Inferior parietal cortex (tissue), 1 donor: Measurements from ENCODE around the gene ENTPD8.

Source experiments
- DNase-seq: peaks from one replicate; pipeline ENCODE4 v3.0.0-alpha.2; 2016; ENCODE audit errors: extremely low spot score

Gene ENTPD8

GRCh38 chr9:137447722-137448601, 6.8 kb upstream of the ENTPD8 start:
- no peak for DNase-seq

- DNase-seq, result no peak
These were observed 5.8 kb upstream of the ENTPD8 start for GRCh38 chr9:137446851-137447471.

- DNase-seq, result no peak
These were observed 4.8 kb upstream of the ENTPD8 start for GRCh38 chr9:137445930-137446431.

- peak; percentile 82 for DNase-seq
These were observed 4.2 kb upstream of the ENTPD8 start for GRCh38 chr9:137445275-137445807.

GRCh38 chr9:137444106-137444790, 3.1 kb upstream of the ENTPD8 start:
- no peak for DNase-seq

GRCh38 chr9:137441935-137442321, 771 bp upstream of the ENTPD8 start:
- DNase-seq, result no peak

- no peak for DNase-seq
These were observed 1.9 kb downstream of the ENTPD8 start for GRCh38 chr9:137439158-137439714.

GRCh38 chr9:137438591-137439157, 2.5 kb downstream of the ENTPD8 start:
- no peak for DNase-seq

- DNase-seq, result no peak
These were observed 3.2 kb downstream of the ENTPD8 start for GRCh38 chr9:137437691-137438590.

- DNase-seq, result no peak
These were observed 4.2 kb downstream of the ENTPD8 start for GRCh38 chr9:137436761-137437600.

- no peak for DNase-seq
These were observed 5.0 kb downstream of the ENTPD8 start for GRCh38 chr9:137435980-137436760.

- DNase-seq, result no peak
These were observed 5.7 kb downstream of the ENTPD8 start for GRCh38 chr9:137435381-137435891.

GRCh38 chr9:137434498-137435380, 6.4 kb downstream of the ENTPD8 start:
- DNase-seq, result no peak

- no peak for DNase-seq
These were observed 7.2 kb downstream of the ENTPD8 start for GRCh38 chr9:137433916-137434431.

- DNase-seq, result no peak
These were observed 7.7 kb downstream of the ENTPD8 start for GRCh38 chr9:137433349-137433915.

GRCh38 chr9:137432687-137433348, 8.3 kb downstream of the ENTPD8 start:
- DNase-seq, result no peak
